GM10248 (cell line): ENCODE results near the gene EMC7.
A peak's percentile ranks its signal among the peaks of the same experiment; 100 is the strongest.

Experiments used
- CTCF ChIA-PET: fragments of 300-600 bp; sonication (Branson Sonifier 250); formaldehyde crosslinking; extraction: SDS; loops from one replicate; lab custom pipeline; 2021; ENCODE audit warnings: antibody characterized with exemption; lab: Yijun Ruan, JAX
- POLR2A ChIA-PET: fragments of 350-650 bp; sonication (Branson Sonifier 250); formaldehyde crosslinking; extraction: SDS; loops from one replicate; lab custom pipeline; 2020; ENCODE audit warnings: antibody characterized with exemption; lab: Yijun Ruan, JAX
- DNase-seq: peaks from one replicate; pipeline ENCODE4 v3.0.0; 2012; ENCODE audit errors: extremely low spot score
- TF ChIP-seq, protein P1 (sequence below): IDR thresholded peaks from 2 replicates; pipeline ENCODE4 v1.5.1; 2012; ENCODE audit warnings: mild to moderate bottlenecking, low read depth; ENCODE audit errors: extremely low read depth, missing control alignments, control extremely low read depth

The EMC7 gene

DNA sequence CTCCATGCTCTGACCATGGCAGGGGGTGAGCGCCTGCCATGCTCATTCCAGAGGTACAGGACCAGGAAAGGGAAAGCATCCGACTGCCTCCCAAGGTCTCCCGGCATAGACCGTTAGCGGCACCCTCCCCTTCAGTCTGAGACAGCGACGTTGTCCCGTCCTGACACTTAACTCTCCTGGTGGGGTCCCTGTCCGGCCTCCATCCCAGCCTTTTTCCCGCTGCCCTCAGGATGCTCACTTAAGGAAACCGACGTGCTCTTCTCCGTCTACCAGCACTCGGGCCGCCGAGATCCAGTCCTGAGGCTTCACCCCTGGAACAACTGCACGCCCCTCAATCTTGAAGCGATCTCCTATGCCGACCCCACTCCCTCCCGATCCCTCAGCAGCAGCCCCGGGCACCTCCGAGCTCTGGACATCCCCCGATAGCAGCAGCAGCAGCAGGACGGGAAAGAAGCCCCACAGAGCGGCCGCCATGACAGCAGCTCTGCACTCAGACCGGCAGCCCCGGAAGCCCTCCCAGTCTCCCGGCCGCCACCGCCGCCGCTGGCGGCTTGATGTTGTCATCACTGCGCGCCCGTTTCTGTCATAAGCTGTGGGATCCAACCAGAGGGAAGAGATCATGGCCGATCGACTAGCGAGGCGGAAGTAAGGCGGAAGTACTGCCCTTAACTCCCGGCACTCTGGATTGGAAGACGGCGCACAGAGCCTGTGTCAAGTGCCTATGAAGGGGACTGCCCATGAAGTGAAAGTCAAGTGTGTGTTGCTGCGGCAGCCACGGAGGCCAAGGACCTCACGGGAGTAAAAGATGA is at the start of gene EMC7, which contains the start of gene PGBD4:
EMC7 (minus strand) TSS at position 497 of the 809 bp plus-strand sequence; CDS start at position 474, 23 bp downstream.
PGBD4 (plus strand) TSS at position 718 of the 809 bp plus-strand sequence. CDS start 449 bp downstream, outside the sequence.
- CTCF ChIA-PET = interaction anchor here (1.2 kb wide), 1 partner anchor 39 kb away, joined by 3 read pairs; no protein-coding TSS in a partner anchor
- TF ChIP-seq, protein P1, sequence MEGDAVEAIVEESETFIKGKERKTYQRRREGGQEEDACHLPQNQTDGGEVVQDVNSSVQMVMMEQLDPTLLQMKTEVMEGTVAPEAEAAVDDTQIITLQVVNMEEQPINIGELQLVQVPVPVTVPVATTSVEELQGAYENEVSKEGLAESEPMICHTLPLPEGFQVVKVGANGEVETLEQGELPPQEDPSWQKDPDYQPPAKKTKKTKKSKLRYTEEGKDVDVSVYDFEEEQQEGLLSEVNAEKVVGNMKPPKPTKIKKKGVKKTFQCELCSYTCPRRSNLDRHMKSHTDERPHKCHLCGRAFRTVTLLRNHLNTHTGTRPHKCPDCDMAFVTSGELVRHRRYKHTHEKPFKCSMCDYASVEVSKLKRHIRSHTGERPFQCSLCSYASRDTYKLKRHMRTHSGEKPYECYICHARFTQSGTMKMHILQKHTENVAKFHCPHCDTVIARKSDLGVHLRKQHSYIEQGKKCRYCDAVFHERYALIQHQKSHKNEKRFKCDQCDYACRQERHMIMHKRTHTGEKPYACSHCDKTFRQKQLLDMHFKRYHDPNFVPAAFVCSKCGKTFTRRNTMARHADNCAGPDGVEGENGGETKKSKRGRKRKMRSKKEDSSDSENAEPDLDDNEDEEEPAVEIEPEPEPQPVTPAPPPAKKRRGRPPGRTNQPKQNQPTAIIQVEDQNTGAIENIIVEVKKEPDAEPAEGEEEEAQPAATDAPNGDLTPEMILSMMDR = no peak
- POLR2A ChIA-PET = interaction anchor here (1.1 kb wide), 1 partner anchor 22 kb away, joined by 3 read pairs; no protein-coding TSS in a partner anchor
- DNase-seq = peak; percentile 94

- no peak for DNase-seq
- ChIA-PET POLR2A (no interaction called here), CTCF (interaction anchor here (1.1 to 1.3 kb wide), 3 partner anchors 20 to 62 kb away, joined by 3 read pairs; partner anchors contain the start of gene KATNBL1)
- TF ChIP-seq, protein P1 = no peak
These were observed 45.9 kb upstream of the EMC7 start for GRCh38 chr15:34147371-34148140.

GRCh38 chr15:34133511-34133910 is 31.8 kb upstream of the EMC7 start:
- TF ChIP-seq, protein P1 = no peak
- CTCF ChIA-PET = interaction anchor here (0.7 to 1.2 kb wide), 2 partner anchors 11 to 34 kb away, joined by 3 read pairs; no protein-coding TSS in a partner anchor
- POLR2A ChIA-PET = no interaction called here
- DNase-seq = no peak

DNA sequence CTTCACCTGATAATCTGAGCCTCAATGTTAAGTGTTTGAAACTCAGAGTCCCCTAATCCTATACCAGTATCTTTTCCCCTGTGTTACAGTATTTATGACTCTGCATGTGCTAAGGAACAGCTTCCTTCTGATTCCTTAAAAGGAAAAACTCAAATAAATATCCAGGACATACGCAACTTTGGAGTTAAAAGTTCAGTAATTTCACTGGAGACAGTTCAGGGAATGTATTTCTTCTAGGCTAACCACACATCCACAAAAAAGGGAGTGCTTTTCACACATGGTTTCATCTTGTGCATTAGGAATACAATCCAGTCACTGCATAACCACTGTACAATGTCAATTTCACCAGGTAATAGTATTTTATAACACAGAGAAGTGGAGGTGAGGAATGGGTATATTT is 31.2 kb upstream of the EMC7 start:
- TF ChIP-seq, protein P1 = no peak
- DNase-seq = no peak
- CTCF ChIA-PET = interaction anchor here (1.0 to 1.7 kb wide), 6 partner anchors 7 to 33 kb away, joined by 3 to 6 read pairs (median 4); no protein-coding TSS in a partner anchor
- POLR2A ChIA-PET = no interaction called here

DNA sequence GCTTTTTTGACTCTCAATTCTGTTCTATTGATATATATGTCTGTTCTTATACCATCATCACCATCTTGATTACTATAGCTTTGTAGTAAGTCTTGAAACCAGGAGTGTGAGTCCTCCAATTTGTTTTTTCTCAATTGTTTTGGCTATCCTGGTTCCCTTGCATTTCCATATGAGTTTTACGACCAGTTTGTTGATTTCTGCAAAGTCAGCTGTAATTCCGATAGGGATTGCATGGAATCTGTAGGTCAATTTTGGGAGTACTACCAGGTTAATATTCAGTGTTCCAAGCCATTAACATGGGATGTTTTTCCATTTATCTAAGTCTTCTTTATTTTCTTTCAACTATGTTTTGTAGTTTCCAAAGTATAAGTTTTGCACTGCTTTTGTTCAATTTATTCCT is 27.2 kb upstream of the EMC7 start:
- ChIA-PET POLR2A (no interaction called here), CTCF (interaction anchor here (1.3 to 1.7 kb wide), 4 partner anchors 9 to 56 kb away, joined by 3 to 8 read pairs (median 4); no protein-coding TSS in a partner anchor)
- TF ChIP-seq, protein P1 = no peak
- no peak for DNase-seq

- DNase-seq = no peak
- CTCF ChIA-PET = interaction anchor here (1.3 to 3.9 kb wide), 3 partner anchors 14 to 29 kb away, joined by 3 to 21 read pairs (median 4); no protein-coding TSS in a partner anchor
- POLR2A ChIA-PET = no interaction called here
These were observed 24.9 kb upstream of the EMC7 start for GRCh38 chr15:34126522-34126921.

More at GRCh38 chr15:34126522-34126921, 24.9 kb upstream of the EMC7 start:
- TF ChIP-seq, protein P1 = no peak
